Colonic mucosa (tissue), 4 donors: ENCODE measurements around the gene EIF3D. TPM values are rescaled to one million over a fixed set of nuclear protein-coding genes. Genes with fewer than 3 reads are reported as not detected.
A peak's percentile ranks its signal among the peaks of the same experiment; 100 is the strongest.

Source experiments
- DNase-seq: peaks from one replicate; pipeline ENCODE4 v3.0.0-alpha.2; 2020
- H3K27ac ChIP-seq: fragments of 200-600 bp; one replicate; pipeline ENCODE4 v1.8.0; 2021
- H3K27me3 ChIP-seq: fragments of 200-600 bp; one replicate; pipeline ENCODE4 v1.8.0; 2021
- H3K36me3 ChIP-seq: fragments of 200-600 bp; one replicate; pipeline ENCODE4 v1.8.0; 2021
- H3K4me1 ChIP-seq: fragments of 200-600 bp; one replicate; pipeline ENCODE4 v1.8.0; 2021; ENCODE audit warnings: mild to moderate bottlenecking
- H3K4me3 ChIP-seq: fragments of 200-600 bp; one replicate; pipeline ENCODE4 v1.8.0; 2021
- H3K9ac ChIP-seq, 2 donors: one replicate each; pipeline ENCODE4 v1.7.0; 2013; ENCODE audit warnings: control low read depth in 2 of 2, low read depth in 2 of 2, low read length in 2 of 2
- H3K9me3 ChIP-seq: fragments of 200-600 bp; one replicate; pipeline ENCODE4 v1.8.0; 2021
- intact Hi-C: fragments of 100-400 bp; cut with DNase I; formaldehyde crosslinking; loops from one replicate; pipeline ENCODE4 v1.14.1; 2022
- total RNA-seq, 2 donors: library from RNA; stranded (reverse); fragmentation: NEBNext Ultra II Directional in 1 of 2; extraction: Animal tissue kit (Norgen Biotek cat#: 25700) in 1 of 2; gene quantifications; one replicate each; pipeline ENCODE4 v1.2.1, GENCODE V29; 2021
- TF ChIP-seq, protein P1 (sequence below): fragments of 200-600 bp; IDR thresholded peaks from one replicate; pipeline ENCODE4 v1.8.0; 2022; ENCODE audit warnings: antibody characterized with exemption, mild to moderate bottlenecking
- donor health status: healthy.
- donor health status: DM: no; HTN: no; CAD: no.
- donor health status: DM: no; HTN: no; CAD: no.

The EIF3D gene
- total RNA-seq, 2 donors from 2014 or later: 148 to 160 TPM

DNA sequence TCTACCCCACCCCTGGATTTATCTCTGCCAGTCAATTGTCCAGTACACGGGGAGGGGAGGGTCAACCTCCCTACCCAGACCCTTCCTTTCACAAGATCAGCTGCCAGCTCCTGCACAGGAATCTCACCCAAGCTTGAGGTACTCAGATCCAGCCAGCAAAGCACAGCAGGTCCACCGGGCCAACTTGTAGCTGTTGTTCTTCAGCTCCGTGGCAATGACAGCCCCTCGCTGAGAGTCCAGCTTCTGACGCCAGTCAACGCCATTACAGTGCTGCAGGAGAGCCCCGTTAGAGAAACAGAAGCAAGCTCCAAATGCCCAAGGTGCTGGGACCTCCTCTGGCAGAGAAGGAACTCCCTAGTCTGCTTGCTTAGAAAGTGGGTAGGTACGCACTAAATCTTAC, 16.6 kb downstream of the EIF3D start:
- H3K9ac ChIP-seq: no peak overlapping the region
- no peak overlapping the region for H3K27ac ChIP-seq
- H3K36me3 ChIP-seq: peaks cover 41% of the 10 kb centered on the region
- H3K4me3 ChIP-seq: no peak overlapping the region
- peaks cover 3% of the 10 kb centered on the region for H3K4me1 ChIP-seq
- intact Hi-C loops: no loop called here
- H3K9me3 ChIP-seq: no peaks in the 10 kb centered on the region
- DNase-seq: no peak
- H3K27me3 ChIP-seq: no peaks in the 10 kb centered on the region
- TF ChIP-seq, protein P1, sequence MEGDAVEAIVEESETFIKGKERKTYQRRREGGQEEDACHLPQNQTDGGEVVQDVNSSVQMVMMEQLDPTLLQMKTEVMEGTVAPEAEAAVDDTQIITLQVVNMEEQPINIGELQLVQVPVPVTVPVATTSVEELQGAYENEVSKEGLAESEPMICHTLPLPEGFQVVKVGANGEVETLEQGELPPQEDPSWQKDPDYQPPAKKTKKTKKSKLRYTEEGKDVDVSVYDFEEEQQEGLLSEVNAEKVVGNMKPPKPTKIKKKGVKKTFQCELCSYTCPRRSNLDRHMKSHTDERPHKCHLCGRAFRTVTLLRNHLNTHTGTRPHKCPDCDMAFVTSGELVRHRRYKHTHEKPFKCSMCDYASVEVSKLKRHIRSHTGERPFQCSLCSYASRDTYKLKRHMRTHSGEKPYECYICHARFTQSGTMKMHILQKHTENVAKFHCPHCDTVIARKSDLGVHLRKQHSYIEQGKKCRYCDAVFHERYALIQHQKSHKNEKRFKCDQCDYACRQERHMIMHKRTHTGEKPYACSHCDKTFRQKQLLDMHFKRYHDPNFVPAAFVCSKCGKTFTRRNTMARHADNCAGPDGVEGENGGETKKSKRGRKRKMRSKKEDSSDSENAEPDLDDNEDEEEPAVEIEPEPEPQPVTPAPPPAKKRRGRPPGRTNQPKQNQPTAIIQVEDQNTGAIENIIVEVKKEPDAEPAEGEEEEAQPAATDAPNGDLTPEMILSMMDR: no peak

DNA sequence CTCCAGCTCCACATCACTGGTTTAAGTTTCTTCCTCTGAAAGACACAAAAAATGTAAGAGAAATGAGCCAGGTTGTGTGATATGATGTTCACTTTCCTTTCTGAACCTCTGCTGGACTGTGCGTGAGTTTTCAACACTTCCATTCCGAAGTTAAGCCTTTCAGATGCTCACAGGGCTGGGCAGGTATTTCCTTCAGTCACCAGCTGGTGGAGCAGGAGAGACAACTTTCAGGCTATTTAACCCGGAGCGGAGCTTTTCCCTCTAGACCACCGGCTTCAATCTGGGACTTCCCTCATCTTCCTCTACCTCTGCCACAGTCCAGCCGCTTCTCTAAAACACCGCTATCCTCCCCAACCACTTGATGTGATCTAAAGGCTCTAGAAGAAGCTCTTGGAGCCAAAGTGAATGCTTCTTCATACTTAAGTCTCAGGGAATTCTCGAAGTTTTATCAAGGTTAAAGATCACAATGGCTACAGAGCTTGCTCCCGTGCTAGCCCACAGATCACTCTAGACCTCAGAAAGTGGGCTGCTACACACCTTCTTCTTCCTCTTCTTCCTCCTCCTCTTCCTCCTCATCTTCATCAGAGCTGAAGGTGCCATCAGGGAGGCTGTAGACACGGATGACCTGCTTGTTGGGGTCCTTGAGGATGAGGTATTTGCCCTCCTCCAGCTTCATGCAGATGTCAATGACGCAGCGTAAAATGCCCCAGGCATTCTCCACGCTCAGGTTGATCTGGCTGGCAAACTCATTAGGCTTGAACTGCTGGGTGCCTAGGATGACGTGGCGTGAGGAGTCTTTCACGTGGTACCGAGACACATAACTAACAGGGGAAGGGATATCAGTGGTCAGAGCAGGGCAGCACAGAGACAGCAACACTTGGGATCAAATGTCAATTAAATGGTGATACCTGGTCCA, 17.7 kb downstream of the EIF3D start:
- DNase-seq: peak; percentile 48
- H3K36me3 ChIP-seq: peaks cover 31% of the 10 kb centered on the region

DNA sequence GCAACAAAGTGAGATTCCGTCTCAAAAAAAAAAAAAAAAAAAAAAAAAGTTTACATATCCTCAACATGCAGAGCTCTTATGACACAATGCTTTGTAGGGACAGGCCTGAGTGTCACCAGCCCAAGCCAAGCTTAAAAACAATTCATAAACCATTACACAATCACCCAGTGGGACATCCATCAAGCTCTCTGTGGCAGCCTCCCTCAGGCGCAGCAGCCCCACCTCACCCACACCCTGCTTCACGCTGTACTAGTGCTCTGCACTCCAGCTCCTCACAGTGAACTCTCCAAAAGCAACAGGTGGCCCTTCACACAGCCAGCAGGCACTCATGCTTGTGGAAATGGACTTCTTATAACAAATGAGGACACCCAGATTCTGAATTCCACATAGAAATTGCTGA, 18.6 kb downstream of the EIF3D start:
- intact Hi-C loops: no loop called here
- H3K36me3 ChIP-seq: peaks cover 30% of the 10 kb centered on the region
- TF ChIP-seq, protein P1: no peak
- H3K27ac ChIP-seq: no peak overlapping the region
- DNase-seq: no peak
- no peak overlapping the region for H3K9ac ChIP-seq
- no peaks in the 10 kb centered on the region for H3K9me3 ChIP-seq
- H3K27me3 ChIP-seq: no peaks in the 10 kb centered on the region
- H3K4me1 ChIP-seq: peaks cover 9% of the 10 kb centered on the region
- H3K4me3 ChIP-seq: no peak overlapping the region

More for the DNA sequence above, 17.7 kb downstream of the EIF3D start:
- no peak overlapping the region for H3K9ac ChIP-seq
- TF ChIP-seq, protein P1: peak; percentile 50
- H3K27me3 ChIP-seq: no peaks in the 10 kb centered on the region
- H3K9me3 ChIP-seq: no peaks in the 10 kb centered on the region
- intact Hi-C loops: no loop called here
- no peak overlapping the region for H3K4me3 ChIP-seq
- H3K27ac ChIP-seq: no peak overlapping the region
- peaks cover 9% of the 10 kb centered on the region for H3K4me1 ChIP-seq

DNA sequence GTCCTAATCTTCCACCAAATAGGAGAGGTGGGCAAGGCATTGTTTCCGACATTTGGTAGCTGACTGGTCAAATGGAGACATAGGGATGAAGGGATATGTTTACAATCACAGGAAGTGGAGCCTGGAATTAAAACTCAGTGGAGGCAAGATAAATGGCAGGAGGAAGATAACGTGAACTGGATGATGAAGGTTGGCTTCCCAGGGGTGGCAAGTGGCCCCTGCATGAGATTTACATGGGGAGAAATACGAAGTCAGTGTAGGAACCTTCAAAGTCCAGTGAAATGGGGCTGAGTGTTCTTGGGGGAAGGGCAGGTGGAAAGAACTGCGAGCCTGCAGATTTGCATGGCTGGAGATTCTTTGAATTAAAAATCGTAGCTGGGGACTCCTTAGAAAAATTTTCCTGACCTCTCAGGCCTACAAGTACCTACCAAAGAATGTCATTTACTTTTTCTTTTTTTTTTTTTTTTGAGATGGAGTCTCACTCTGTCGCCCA, 21.4 kb downstream of the EIF3D start:
- no peaks in the 10 kb centered on the region for H3K27me3 ChIP-seq
- intact Hi-C loops: no loop called here
- H3K27ac ChIP-seq: peak overlapping the region; percentile 31
- peak overlapping the region in 1 of 2 donors; percentile 78 for H3K9ac ChIP-seq
- H3K4me1 ChIP-seq: peaks cover 9% of the 10 kb centered on the region
- peaks cover 12% of the 10 kb centered on the region for H3K36me3 ChIP-seq
- TF ChIP-seq, protein P1: no peak
- H3K9me3 ChIP-seq: no peaks in the 10 kb centered on the region
- DNase-seq: no peak
- H3K4me3 ChIP-seq: peak overlapping the region; percentile 61

DNA sequence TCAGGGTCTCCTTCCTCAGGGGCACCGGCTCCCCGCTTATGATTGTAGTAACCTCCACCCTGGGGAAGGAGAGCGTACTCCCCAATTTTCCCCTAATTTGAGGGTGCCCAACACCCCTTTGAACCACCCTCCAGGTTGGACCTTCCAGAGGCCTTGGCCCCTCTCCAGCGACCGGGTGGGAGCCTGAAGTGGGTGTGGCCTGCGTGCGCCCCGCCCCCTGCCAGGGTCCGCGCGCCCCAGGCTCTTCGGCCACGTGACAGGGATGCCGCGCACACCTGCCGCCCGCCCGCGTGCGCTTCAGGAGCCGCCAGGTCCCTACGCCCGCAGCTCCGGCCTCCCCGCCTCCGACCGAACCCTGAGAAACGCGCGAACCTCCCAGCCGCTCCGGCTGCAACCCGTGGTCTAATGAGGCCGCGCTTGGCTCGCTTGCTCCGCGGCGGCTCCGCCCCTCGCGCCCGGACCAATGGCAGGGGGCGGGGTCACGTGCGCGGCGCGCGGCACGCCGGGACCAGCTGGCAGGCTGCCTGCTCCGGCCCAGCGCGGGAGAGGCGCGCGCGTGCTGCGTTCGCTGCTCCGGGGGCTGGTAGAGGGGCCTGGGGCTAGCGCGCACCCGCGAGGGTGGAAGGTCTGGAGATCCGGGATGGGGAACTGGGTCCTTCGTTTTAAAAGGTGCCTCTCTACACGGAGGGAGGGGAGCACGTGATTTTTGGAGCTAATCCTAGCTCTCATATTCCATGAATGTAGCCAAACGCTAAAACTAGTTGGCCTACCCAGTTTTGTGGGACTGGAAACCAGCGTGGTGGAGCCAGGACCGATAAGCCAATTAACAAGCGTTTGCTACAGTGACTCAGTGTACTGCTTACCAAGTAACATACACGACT, 22.1 kb downstream of the EIF3D start, which contains the start of gene FOXRED2:
Gene FOXRED2 (minus strand): TSS at position 404 of the 881 bp plus-strand sequence. CDS start 618 bp downstream, outside the sequence.
- Histone ChIP-seq H3K4me1 (peaks cover 9% of the 10 kb centered on the region), H3K27me3 (no peaks in the 10 kb centered on the region), H3K27ac (peak within 1 kb of the TSS; percentile 31), H3K36me3 (peaks cover 8% of the 10 kb centered on the region), H3K4me3 (peak within 1 kb of the TSS; percentile 61), H3K9me3 (no peaks in the 10 kb centered on the region), H3K9ac (peak within 1 kb of the TSS; percentile 65 to 78)
- peak; percentile 89 for DNase-seq
- intact Hi-C loops: no loop called here
- TF ChIP-seq, protein P1: no peak
